GM13977 (cell line): ENCODE results near the gene KRTAP20-1.

Experiments used
- DNase-seq: peaks from one replicate; pipeline ENCODE4 v3.0.0; 2012; ENCODE audit warnings: low spot score
- in situ Hi-C: fragments of 300-500 bp; cut with MboI; formaldehyde crosslinking; loops from one replicate; pipeline ENCODE4 v1.12.0; 2022; ENCODE audit warnings: low sequenced_read_pairs, low pct_unique_long_range_greater_than_20kb, mixed read lengths, inconsistent platforms; ENCODE audit not compliant: unreplicated experiment
- TF ChIP-seq, protein P1 (sequence below): IDR thresholded peaks from 2 replicates; pipeline ENCODE4 v1.5.1; 2012; ENCODE audit warnings: mild to moderate bottlenecking, control low read depth; ENCODE audit not compliant: insufficient read depth; ENCODE audit errors: extremely low read depth, missing control alignments

Gene KRTAP20-1

DNA sequence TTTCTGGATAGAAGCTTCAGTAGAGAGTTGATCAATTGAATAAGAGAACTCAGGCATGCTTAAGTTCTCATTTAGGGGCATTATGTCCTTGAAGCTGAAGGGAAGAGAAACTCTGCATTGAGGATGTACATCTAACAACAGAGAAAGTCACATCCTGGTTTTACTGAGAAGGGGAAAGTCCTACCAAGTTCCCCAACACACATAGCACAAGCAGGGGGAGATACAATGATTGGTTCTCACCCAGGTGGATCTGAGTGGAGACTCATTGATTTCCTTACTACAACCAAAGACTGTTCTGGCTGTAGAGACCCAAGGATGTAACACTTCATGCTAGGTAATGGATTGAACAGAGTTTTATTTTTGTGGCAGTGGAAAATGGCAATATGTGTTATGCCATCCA, 1.0 kb upstream of the KRTAP20-1 start:
- in situ Hi-C loops, result loop anchor here (25.0 kb wide), 1 partner anchor 97 kb away; the partner anchor contains the start of gene KRTAP21-3
- no peak for DNase-seq
- TF ChIP-seq, protein P1, sequence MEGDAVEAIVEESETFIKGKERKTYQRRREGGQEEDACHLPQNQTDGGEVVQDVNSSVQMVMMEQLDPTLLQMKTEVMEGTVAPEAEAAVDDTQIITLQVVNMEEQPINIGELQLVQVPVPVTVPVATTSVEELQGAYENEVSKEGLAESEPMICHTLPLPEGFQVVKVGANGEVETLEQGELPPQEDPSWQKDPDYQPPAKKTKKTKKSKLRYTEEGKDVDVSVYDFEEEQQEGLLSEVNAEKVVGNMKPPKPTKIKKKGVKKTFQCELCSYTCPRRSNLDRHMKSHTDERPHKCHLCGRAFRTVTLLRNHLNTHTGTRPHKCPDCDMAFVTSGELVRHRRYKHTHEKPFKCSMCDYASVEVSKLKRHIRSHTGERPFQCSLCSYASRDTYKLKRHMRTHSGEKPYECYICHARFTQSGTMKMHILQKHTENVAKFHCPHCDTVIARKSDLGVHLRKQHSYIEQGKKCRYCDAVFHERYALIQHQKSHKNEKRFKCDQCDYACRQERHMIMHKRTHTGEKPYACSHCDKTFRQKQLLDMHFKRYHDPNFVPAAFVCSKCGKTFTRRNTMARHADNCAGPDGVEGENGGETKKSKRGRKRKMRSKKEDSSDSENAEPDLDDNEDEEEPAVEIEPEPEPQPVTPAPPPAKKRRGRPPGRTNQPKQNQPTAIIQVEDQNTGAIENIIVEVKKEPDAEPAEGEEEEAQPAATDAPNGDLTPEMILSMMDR, result no peak

DNA sequence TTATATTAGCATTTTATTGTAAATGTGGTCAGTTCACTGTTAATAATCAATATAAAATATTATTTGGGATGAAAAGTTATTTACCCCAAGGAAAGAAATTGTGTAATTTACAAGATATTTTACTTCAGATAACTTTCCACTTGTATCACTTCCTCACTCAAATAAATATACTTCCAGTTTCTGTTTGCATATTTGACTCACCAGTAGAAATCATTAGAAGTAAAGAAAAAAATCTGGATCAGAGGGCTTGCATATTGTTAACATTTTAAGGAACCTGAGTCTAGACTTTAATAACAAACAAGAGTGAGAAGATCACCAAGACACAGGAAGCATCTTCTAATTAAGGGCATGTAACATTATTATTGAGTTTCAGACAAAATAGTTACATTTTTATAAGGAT, 3.9 kb downstream of the KRTAP20-1 start:
- in situ Hi-C loops, result loop anchor here (25.0 kb wide), 1 partner anchor 92 kb away; the partner anchor contains the start of gene KRTAP21-3
- no peak for DNase-seq
- TF ChIP-seq, protein P1, result no peak

DNA sequence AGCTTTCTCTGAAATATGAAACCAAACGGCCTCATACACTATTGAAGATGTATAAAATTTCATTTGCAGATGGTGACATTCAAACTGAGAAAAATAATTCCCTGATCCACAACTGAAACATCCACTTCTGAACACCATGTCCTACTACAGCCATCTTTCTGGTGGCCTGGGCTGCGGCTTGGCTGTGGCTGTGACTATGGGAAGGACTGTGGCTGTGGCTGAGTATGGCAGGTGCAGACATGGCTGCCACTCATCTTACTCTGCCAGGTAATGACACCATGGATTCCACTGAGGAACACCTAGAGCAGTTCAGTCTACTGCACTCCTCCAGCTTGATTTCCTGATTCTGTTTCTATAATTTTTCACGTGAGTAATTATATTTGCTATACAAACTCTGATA, 4.3 kb downstream of the KRTAP20-1 start, which contains the start of gene KRTAP20-4:
TSS of gene KRTAP20-4 (plus strand) at position 106 of the 400 bp plus-strand sequence.
- DNase-seq, result no peak
- TF ChIP-seq, protein P1, result no peak
- in situ Hi-C loops, result loop anchor here (25.0 kb wide), 1 partner anchor 92 kb away; the partner anchor contains the start of gene KRTAP21-3

DNA sequence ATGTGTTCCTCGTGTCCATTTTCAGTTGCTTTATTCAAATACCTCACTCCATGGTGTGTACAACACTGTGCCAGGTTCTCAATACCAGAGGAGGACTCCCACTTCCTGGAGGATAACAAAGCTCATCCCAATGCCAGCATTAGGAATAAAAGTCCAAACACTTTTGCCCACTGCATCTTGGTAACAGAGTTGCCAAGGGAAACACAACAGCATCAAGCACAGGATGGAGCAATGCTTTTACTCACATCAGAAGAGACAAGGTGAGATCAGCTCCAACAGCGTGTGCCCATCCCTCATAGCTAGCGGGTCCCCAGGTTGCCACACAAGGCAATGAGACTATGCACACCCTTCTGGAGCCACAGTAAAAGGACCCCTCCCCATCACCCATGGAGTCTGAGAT, 7.1 kb downstream of the KRTAP20-1 start:
- TF ChIP-seq, protein P1, result no peak
- in situ Hi-C loops, result loop anchor here (25.0 kb wide), 1 partner anchor 89 kb away; the partner anchor contains the start of gene KRTAP21-3
- DNase-seq, result no peak

DNA sequence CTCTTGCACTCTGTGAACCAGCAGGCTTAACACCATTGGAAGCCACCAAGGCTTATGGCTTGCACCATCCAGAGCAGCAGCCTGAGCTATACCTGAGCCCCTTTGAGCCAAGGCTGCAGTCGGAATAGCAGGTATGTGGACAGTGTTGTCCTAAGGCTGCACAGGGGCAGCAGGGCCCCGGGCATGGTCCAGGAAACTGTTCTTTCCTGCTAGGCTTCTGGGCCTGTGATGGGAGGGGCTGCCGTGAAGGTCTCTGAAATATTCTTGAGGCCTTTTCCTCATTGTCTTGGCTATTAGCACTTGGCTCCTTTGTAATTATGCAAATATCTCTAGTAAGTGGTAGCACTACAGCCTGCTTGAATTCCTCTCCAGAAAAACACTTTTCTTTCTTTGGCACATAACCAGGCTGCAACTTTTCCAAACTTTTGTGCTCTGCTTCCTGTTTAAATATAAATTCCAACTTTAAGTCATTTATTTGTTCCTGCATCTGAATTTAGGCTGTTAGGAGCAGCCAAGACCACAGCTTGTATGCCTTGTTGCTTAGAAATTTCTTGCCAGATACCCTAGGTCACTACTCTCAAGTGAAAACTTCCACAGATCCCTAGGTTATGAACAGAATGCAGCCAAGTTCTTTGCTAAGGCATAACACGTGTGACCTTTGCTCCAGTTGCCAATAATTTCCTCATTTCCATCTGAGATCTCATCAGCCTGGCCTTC, 9.4 kb downstream of the KRTAP20-1 start:
- TF ChIP-seq, protein P1, result no peak
- no peak for DNase-seq
- in situ Hi-C loops, result no loop called here

DNA sequence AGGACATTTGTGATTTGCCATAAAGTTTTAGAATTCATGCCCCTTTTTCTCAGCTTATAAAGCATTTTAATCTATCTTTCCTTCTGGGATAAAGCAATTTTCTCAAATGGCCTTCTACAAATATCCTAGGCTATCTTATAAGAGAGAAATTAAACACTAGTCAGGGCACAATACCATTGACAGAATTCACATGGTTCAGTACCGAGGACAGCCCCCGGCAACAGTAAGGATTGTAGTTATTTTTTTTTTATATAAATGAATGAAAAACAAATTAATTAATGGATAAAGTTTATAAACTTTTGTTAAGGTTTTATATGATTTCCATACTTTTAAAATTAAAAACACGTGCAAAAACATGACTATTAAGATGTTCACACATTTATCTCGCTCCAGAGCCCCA, 11.9 kb downstream of the KRTAP20-1 start:
- TF ChIP-seq, protein P1, result no peak
- in situ Hi-C loops, result no loop called here
- DNase-seq, result no peak

DNA sequence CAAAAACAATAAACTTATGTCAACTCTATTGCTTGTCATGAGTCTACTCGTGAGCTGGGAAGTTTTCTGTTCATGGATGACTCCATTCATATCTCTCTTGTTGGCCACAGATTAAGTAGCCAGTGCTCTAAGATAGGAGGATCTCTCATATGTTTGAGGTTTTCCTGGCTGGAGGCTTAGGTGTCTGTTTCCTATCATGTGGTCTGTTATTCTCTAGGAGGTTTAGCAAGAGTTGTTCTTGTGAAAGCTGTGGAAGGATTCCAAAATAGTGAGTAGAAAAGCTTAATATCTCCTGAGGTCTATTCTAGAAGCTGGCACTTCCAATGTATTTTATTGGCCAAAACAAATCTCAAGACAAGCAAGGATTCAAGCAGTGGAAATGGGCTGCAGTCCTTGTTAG, 13.0 kb downstream of the KRTAP20-1 start:
- no peak for DNase-seq
- in situ Hi-C loops, result no loop called here
- TF ChIP-seq, protein P1, result no peak
